Measurements from ENCODE around the gene PCYT2.

Gene PCYT2

DNA sequence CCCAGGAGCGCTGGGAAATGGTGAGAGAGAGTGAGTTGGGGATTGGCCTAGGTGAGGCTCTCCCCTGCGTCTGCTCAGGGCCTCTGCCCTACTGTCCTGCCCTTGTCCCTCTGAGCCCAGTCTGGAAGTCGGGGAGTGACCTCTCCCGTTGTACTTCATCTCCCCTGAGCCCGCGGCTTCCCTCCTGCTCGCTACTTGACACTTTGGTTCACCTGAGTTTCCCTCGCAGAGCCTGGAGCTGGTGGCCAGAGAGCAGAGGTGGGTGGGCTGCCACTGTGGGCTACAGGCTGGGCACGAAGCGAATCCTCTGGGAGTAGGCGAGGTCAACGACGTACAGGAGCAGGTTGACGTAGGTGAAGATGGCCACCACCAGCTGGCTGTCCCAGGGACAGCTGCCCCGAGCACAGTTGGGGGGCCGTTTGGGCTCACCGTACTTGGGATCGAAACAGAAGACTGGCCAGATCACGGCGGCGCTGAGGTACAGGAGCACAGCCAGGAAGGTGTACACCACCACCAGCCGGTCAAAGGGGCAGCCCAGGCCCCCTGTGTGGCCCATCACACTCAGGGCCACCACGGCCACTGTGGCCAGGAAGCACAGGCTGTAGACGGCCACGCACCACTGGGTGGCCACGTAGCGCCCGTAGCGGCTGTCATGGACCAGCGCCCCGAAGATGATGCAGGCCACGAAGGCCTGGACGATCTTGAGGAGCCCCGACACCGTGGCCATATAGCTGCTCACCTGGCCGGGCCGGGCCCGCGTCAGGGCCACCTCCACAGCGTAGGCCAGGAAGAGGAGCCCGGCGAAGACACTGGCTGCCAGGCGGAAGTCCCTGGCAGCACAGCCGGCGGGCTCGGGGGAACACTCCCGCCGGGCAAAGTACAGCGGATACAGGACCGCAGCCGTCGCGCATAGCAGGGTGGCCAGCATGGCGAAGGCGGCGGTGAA lies 29.6 kb upstream of the PCYT2 start:
- no peak overlapping the region for H3K4me3 ChIP-seq (ENCODE audit: low read depth in 1 of 2, low read length in 1 of 2)
- H3K36me3 ChIP-seq = no peaks in the 10 kb centered on the region
- no peak overlapping the region for H3K27ac ChIP-seq
- no peak for TF ChIP-seq CTCF (IDR thresholded peaks at IDR 0.05)
- no peaks in the 10 kb centered on the region for H3K9me3 ChIP-seq
- peaks cover 12 to 14% of the 10 kb centered on the region in 2 experiments for H3K4me1 ChIP-seq (ENCODE audit: control insufficient read depth in 1 of 2, insufficient read depth in 1 of 2, low read depth in 1 of 2, low read length in 1 of 2)
- peaks cover 89% of the 10 kb centered on the region for H3K27me3 ChIP-seq

DNA sequence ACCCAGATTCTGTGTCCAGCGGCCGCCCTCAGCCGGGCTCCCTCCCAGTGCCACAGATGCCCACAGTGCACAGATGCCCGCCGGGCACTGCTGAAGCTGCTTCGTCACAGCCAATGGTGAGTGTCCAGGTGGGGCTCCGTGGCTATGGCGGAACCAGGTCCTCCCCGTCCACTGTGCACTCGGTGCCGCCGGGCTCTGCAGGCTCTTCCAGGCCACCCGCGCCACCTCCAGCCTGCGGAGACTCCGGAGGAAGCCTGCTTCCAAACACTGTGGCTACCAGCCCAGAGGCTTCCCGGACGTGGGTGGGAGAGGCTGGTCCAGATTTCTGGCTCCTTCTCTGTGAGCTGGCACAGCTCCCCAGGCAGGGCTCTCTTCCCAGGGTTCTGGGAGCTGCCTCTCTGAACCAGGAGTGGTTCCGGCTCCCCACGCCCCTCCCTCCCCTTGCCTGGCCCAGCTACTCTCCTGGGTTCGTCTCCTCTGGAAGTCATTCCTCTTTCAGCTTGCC lies 28.7 kb upstream of the PCYT2 start:
- peaks cover 12 to 14% of the 10 kb centered on the region in 2 experiments for H3K4me1 ChIP-seq (ENCODE audit: control insufficient read depth in 1 of 2, insufficient read depth in 1 of 2, low read depth in 1 of 2, low read length in 1 of 2)
- no peak for TF ChIP-seq CTCF (IDR thresholded peaks at IDR 0.05)
- H3K4me3 ChIP-seq (ENCODE audit: low read depth in 1 of 2, low read length in 1 of 2) = no peak overlapping the region
- peaks cover 97% of the 10 kb centered on the region for H3K27me3 ChIP-seq
- H3K9me3 ChIP-seq = no peaks in the 10 kb centered on the region
- H3K27ac ChIP-seq = no peak overlapping the region
- no peaks in the 10 kb centered on the region for H3K36me3 ChIP-seq

DNA sequence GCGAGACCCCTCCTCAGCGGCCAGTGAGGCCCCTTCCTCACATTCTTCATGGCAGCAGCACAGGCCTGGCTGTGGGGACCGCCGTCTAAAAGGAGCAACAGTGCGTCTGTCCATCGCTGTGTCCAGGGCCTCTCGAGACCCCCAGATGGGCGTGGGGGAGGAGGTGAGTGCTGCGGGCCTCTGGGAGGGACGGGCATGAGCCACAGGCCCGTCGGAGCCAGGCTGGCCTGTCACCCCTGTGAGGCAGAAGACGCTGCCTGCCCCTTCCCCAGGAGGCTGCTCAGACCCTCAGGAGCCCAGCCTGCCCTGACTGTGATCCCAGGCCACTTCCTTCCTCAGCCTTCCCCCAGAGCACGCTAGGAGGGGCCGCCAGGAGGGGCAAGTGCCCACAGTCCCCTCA lies 28.0 kb upstream of the PCYT2 start:
- no peak overlapping the region for H3K27ac ChIP-seq
- no peak for TF ChIP-seq CTCF (IDR thresholded peaks at IDR 0.05)
- no peaks in the 10 kb centered on the region for H3K36me3 ChIP-seq
- H3K27me3 ChIP-seq = peaks cover 97% of the 10 kb centered on the region
- no peaks in the 10 kb centered on the region for H3K9me3 ChIP-seq
- H3K4me3 ChIP-seq (ENCODE audit: low read depth in 1 of 2, low read length in 1 of 2) = no peak overlapping the region
- peaks cover 17 to 18% of the 10 kb centered on the region in 2 experiments for H3K4me1 ChIP-seq (ENCODE audit: control insufficient read depth in 1 of 2, insufficient read depth in 1 of 2, low read depth in 1 of 2, low read length in 1 of 2)

GRCh38 chr17:81935709-81936084 lies 24.5 kb upstream of the PCYT2 start:
- Histone ChIP-seq H3K9me3 (no peaks in the 10 kb centered on the region), H3K4me3 (ENCODE audit: low read depth in 1 of 2, low read length in 1 of 2) (no peak overlapping the region), H3K4me1 (ENCODE audit: control insufficient read depth in 1 of 2, insufficient read depth in 1 of 2, low read depth in 1 of 2, low read length in 1 of 2) (peaks cover 21 to 23% of the 10 kb centered on the region in 2 experiments), H3K27me3 (peaks cover 100% of the 10 kb centered on the region), H3K27ac (no peak overlapping the region), H3K36me3 (no peaks in the 10 kb centered on the region)
- no peak for TF ChIP-seq CTCF (IDR thresholded peaks at IDR 0.05)

- Histone ChIP-seq H3K4me1 (ENCODE audit: control insufficient read depth in 1 of 2, insufficient read depth in 1 of 2, low read depth in 1 of 2, low read length in 1 of 2) (peaks cover 21 to 23% of the 10 kb centered on the region in 2 experiments), H3K9me3 (no peaks in the 10 kb centered on the region), H3K36me3 (no peaks in the 10 kb centered on the region), H3K4me3 (ENCODE audit: low read depth in 1 of 2, low read length in 1 of 2) (no peak overlapping the region), H3K27ac (no peak overlapping the region), H3K27me3 (peaks cover 100% of the 10 kb centered on the region)
- TF ChIP-seq CTCF (IDR thresholded peaks at IDR 0.05) = no peak
These were observed 23.9 kb upstream of the PCYT2 start for GRCh38 chr17:81934850-81935708.
